Thyroid gland (tissue), 4 donors: ENCODE data around the gene SYNGAP1. TPM values are rescaled to one million over a fixed set of nuclear protein-coding genes. Genes with fewer than 3 reads are reported as not detected.

Source experiments
- DNase-seq, 2 donors: peaks; one replicate each; pipeline ENCODE4 v3.0.0-alpha.2; 2019
- H3K27ac ChIP-seq, 3 donors: fragments of 200-600 bp; sonication (generic); 1 replicate in 2 of 3; 2 replicates in 1 of 3; pipeline ENCODE4 v1.5.1; 2016 to 2019; ENCODE audit warnings: mild to moderate bottlenecking in 1 of 3, moderate library complexity in 1 of 3
- H3K27me3 ChIP-seq: fragments of 200-600 bp; sonication (generic); one replicate; pipeline ENCODE4 v1.5.1; 2019
- H3K36me3 ChIP-seq, 2 donors: fragments of 200-600 bp; sonication (generic); one replicate each; pipeline ENCODE4 v1.5.1; 2016 to 2019
- H3K4me1 ChIP-seq, 2 donors: fragments of 200-600 bp; sonication (generic); one replicate each; pipeline ENCODE4 v1.5.1; 2017 to 2019
- H3K4me3 ChIP-seq, 3 donors: fragments of 200-600 bp; sonication (generic); replicated peaks in 1 of 3; 1 replicate in 2 of 3; 2 replicates in 1 of 3; pipeline ENCODE4 v1.5.1; 2016; ENCODE audit warnings: mild to moderate bottlenecking in 1 of 3
- H3K9me3 ChIP-seq: fragments of 200-600 bp; sonication (generic); one replicate; pipeline ENCODE4 v1.5.1; 2017
- POLR2A ChIP-seq, 2 donors: fragments of 450-650 bp; IDR thresholded peaks; one replicate each; pipeline ENCODE4 v1.6.1; 2017; ENCODE audit warnings: antibody characterized with exemption in 2 of 2, mild to moderate bottlenecking in 2 of 2, moderate library complexity in 1 of 2
- WGBS, 2 donors: methylation state at CpG; one replicate each; pipeline ENCODE4 v1.1.5; 2017; 5-methylcytosine and 5-hydroxymethylcytosine counted together
- intact Hi-C: fragments of 100-400 bp; cut with DNase I; formaldehyde crosslinking; loops from one replicate; pipeline ENCODE4 v1.15.1; 2023
- total RNA-seq, 4 donors: library from RNA; depleted of rRNA; stranded (reverse); fragments of >200 nt; gene quantifications; one replicate each; pipeline ENCODE4 v1.2.3, GENCODE V29; 2016
- TF ChIP-seq, protein P1 (sequence below), 6 experiments: fragments of 200-600 bp in 3 of 6; fragments of 450-650 bp in 3 of 6; sonication (generic) in 3 of 6; IDR thresholded peaks; one replicate each; pipeline ENCODE4 v1.5.1; 2016 to 2019; ENCODE audit warnings: antibody characterized with exemption in 6 of 6, mild to moderate bottlenecking in 2 of 6, inconsistent platforms in 1 of 6, moderate library complexity in 1 of 6

SYNGAP1 gene
- total RNA-seq, 4 donors from 2014 or later: 10.0 to 15.3 (median 12.2) TPM

DNA sequence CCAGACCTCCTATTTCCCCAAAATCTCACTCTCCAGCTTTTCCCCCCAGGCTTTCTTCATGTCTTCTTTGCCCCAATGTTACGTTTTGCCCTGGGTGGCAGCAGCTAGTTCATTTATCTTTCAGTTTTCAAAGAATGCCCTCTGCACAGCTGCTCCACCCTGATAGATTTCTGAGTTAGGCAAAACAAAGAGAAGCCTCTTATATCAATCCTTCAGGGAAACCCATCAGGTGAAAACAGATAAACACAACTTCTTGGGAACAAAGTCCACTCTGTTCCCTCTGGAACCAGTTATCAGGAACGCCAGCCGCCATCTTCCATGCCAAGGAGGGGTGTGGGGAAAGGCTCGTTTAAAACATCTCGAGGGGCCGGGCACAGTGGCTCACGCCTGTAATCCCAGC lies 68.5 kb downstream of the SYNGAP1 start:
- Histone ChIP-seq H3K4me3 (no peak overlapping the region), H3K27me3 (no peaks in the 10 kb centered on the region), H3K4me1 (no peaks in the 10 kb centered on the region), H3K9me3 (no peaks in the 10 kb centered on the region), H3K36me3 (no peaks in the 10 kb centered on the region), H3K27ac (no peak overlapping the region)
- intact Hi-C loops: no loop called here
- no peak for DNase-seq
- 84 to 87% methylated on average over 7 of the region's 7 CpGs for WGBS, 2 donors
- no peak for TF ChIP-seq POLR2A (IDR thresholded peaks at IDR 0.05)
- TF ChIP-seq, protein P1, sequence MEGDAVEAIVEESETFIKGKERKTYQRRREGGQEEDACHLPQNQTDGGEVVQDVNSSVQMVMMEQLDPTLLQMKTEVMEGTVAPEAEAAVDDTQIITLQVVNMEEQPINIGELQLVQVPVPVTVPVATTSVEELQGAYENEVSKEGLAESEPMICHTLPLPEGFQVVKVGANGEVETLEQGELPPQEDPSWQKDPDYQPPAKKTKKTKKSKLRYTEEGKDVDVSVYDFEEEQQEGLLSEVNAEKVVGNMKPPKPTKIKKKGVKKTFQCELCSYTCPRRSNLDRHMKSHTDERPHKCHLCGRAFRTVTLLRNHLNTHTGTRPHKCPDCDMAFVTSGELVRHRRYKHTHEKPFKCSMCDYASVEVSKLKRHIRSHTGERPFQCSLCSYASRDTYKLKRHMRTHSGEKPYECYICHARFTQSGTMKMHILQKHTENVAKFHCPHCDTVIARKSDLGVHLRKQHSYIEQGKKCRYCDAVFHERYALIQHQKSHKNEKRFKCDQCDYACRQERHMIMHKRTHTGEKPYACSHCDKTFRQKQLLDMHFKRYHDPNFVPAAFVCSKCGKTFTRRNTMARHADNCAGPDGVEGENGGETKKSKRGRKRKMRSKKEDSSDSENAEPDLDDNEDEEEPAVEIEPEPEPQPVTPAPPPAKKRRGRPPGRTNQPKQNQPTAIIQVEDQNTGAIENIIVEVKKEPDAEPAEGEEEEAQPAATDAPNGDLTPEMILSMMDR (IDR thresholded peaks at IDR 0.05): no peak

GRCh38 chr6:33490198-33490597 lies 70.3 kb downstream of the SYNGAP1 start:
- Histone ChIP-seq H3K27me3 (no peaks in the 10 kb centered on the region), H3K4me3 (no peak overlapping the region), H3K4me1 (no peaks in the 10 kb centered on the region), H3K27ac (no peak overlapping the region), H3K36me3 (no peaks in the 10 kb centered on the region), H3K9me3 (no peaks in the 10 kb centered on the region)
- TF ChIP-seq, protein P1 (IDR thresholded peaks at IDR 0.05): no peak
- no peak for TF ChIP-seq POLR2A (IDR thresholded peaks at IDR 0.05)
- intact Hi-C loops: no loop called here
- no peak for DNase-seq
- WGBS, 2 donors: 60 to 68% methylated on average over 3 of the region's 3 CpGs

- no peaks in the 10 kb centered on the region for H3K36me3 ChIP-seq
- H3K4me3 ChIP-seq: no peak overlapping the region
- DNase-seq: no peak
- intact Hi-C loops: no loop called here
- no peak overlapping the region for H3K27ac ChIP-seq
- no peaks in the 10 kb centered on the region for H3K27me3 ChIP-seq
- no peaks in the 10 kb centered on the region for H3K9me3 ChIP-seq
- WGBS, 2 donors: 85 to 94% methylated on average over 5 to 6 of the region's 6 CpGs
- TF ChIP-seq POLR2A (IDR thresholded peaks at IDR 0.05): no peak
- TF ChIP-seq, protein P1 (IDR thresholded peaks at IDR 0.05): no peak
- no peaks in the 10 kb centered on the region for H3K4me1 ChIP-seq
Measured at GRCh38 chr6:33490621-33491020, 70.8 kb downstream of the SYNGAP1 start.

- intact Hi-C loops: no loop called here
- no peaks in the 10 kb centered on the region for H3K4me1 ChIP-seq
- H3K9me3 ChIP-seq: no peaks in the 10 kb centered on the region
- no peak overlapping the region for H3K4me3 ChIP-seq
- no peak for DNase-seq
- WGBS, 2 donors: 41 to 48% methylated on average over 4 of the region's 4 CpGs
- TF ChIP-seq, protein P1 (IDR thresholded peaks at IDR 0.05): no peak
- TF ChIP-seq POLR2A (IDR thresholded peaks at IDR 0.05): no peak
- H3K27ac ChIP-seq: no peak overlapping the region
- no peaks in the 10 kb centered on the region for H3K27me3 ChIP-seq
- H3K36me3 ChIP-seq: no peaks in the 10 kb centered on the region
Measured at GRCh38 chr6:33492093-33492492, 72.2 kb downstream of the SYNGAP1 start.

- no peak overlapping the region for H3K4me3 ChIP-seq
- intact Hi-C loops: no loop called here
- TF ChIP-seq, protein P1 (IDR thresholded peaks at IDR 0.05): no peak
- TF ChIP-seq POLR2A (IDR thresholded peaks at IDR 0.05): no peak
- H3K27ac ChIP-seq: no peak overlapping the region
- no peak for DNase-seq
- H3K36me3 ChIP-seq: no peaks in the 10 kb centered on the region
- WGBS, 2 donors: 97 to 99% methylated on average over 7 of the region's 7 CpGs
- H3K9me3 ChIP-seq: no peaks in the 10 kb centered on the region
- H3K27me3 ChIP-seq: no peaks in the 10 kb centered on the region
- no peaks in the 10 kb centered on the region for H3K4me1 ChIP-seq
Measured at GRCh38 chr6:33497157-33497556, 77.3 kb downstream of the SYNGAP1 start.
